ENCODE data around the gene OAS2. TPM values are rescaled to one million over a fixed set of nuclear protein-coding genes. Genes with fewer than 3 reads are reported as not detected.
A peak's percentile ranks its signal among the peaks of the same experiment; 100 is the strongest.

Gene OAS2
- total and polyA plus RNA-seq, 9 donors = 1.1 to 2.9 (median 2.1) TPM

DNA sequence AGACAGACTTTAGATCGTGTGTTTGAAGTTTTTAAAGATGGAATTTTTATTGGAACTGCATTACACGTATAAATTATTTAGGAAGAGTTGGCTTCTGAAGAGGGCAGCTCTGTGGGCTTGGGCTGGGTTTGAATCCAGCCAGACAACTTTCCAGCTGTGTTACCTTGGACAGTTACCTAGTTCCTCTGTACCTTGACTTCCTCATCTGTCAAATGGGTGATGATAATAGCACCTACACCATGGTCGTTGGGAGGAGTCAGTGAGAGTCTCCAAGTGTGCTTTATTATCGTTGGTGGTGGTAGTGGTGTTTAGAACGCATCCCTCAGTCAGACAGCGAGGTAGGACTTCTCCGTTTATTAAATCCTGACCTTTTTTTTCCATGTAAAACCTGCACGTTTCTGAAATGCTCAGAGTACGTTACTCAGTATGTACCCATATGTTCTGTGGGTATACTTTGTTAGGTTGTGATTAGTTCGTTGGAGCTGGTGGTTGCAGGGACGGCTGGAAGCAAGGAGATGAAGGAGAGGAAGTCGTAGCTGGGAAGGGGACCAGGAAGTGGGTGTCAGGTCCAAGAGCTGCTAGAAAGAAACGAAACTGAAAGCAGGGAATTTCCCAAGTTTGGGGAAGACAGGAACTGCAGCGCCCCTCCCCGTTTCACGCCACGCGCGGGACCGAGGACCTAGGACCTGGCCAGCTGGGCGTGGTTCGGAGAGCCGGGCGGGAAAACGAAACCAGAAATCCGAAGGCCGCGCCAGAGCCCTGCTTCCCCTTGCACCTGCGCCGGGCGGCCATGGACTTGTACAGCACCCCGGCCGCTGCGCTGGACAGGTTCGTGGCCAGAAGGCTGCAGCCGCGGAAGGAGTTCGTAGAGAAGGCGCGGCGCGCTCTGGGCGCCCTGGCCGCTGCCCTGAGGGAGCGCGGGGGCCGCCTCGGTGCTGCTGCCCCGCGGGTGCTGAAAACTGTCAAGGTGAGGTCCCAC, 40.3 kb upstream of the OAS2 start, which contains the start of gene OAS3:
Gene OAS3, plus strand, starts transcription at position 734 of the 979 bp plus-strand sequence. Its CDS starts 57 bp downstream, at position 791.
- Histone ChIP-seq H3K4me1 (ENCODE audit: control insufficient read depth, insufficient read depth, low read length) (peaks cover 16% of the 10 kb centered on the region), H3K36me3 (ENCODE audit: control insufficient read depth, insufficient read depth, low read length) (peaks cover 17% of the 10 kb centered on the region), H3K27ac (ENCODE audit: low read length) (peak within 1 kb of the TSS; percentile 85), H3K9me3 (replicated peaks; ENCODE audit: control insufficient read depth, low read depth, low read length) (no peaks in the 10 kb centered on the region), H3K4me3 (ENCODE audit: low read length) (peak within 1 kb of the TSS; percentile 65), H3K27me3 (ENCODE audit: control insufficient read depth, insufficient read depth, low read length) (no peaks in the 10 kb centered on the region)
- DNase-seq = peak; percentile 97
- 2% methylated on average over 44 of the region's 50 CpGs for WGBS (ENCODE audit: insufficient coverage)

DNA sequence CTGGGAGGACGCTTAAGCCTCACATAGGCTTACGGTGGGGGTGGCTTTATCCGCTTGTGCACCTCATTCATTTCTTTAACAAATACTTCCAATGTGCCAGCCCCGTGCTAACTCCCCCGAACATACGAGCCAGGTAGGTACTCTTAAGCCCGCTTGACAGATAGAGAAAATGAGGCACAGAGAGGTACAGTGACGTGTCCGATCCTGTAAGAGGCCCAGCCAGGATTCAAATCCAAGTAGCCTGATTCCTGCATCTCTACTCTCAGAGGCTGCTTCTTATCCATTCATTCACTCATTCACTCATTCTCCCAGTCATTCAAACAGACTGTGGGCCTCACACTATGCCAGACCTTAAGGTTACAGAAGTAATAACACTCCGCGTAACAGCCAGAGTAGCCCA, 39.6 kb upstream of the OAS2 start:
- no CpG with 5 or more reads among the region's 11 CpGs for WGBS (ENCODE audit: insufficient coverage)
- peaks cover 16% of the 10 kb centered on the region for H3K4me1 ChIP-seq (ENCODE audit: control insufficient read depth, insufficient read depth, low read length)
- peak overlapping the region; percentile 85 for H3K27ac ChIP-seq (ENCODE audit: low read length)
- peaks cover 24% of the 10 kb centered on the region for H3K36me3 ChIP-seq (ENCODE audit: control insufficient read depth, insufficient read depth, low read length)
- H3K27me3 ChIP-seq (ENCODE audit: control insufficient read depth, insufficient read depth, low read length) = no peaks in the 10 kb centered on the region
- DNase-seq = peak; percentile 11
- H3K9me3 ChIP-seq (replicated peaks; ENCODE audit: control insufficient read depth, low read depth, low read length) = no peaks in the 10 kb centered on the region
- H3K4me3 ChIP-seq (ENCODE audit: low read length) = peak overlapping the region; percentile 65

DNA sequence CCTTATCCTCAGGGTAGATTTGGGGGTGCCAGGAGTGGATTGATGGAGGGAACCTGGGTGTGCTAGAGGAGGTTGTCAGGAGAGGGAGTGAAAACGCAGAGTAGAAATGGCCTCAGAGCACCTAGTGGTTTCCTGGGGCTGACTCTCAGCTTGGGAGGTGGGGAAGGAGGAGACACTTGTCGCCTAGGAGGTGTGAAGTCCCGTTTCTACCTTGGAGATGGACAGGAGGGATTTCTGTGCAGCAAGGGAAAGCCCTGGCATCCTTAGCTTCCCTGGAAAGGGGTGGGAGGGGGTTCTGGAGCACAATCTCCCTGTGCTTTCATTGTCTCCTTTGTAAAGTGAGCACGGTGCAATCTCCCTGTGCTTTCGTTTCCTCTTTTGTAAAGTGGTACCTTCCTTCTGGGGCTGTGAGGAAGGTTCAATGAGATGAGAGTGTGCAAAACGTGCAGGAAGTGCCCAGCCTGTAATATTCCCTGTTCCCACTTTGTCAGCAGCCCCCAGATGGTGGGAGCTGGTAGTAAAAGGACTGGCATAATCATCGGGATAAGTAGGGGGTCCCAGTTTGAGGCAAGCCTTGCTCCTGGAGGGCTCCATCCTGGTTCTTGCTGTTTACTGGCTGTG, 38.4 kb upstream of the OAS2 start:
- WGBS (ENCODE audit: insufficient coverage) = 40% methylated on average over 5 of the region's 7 CpGs
- no peak for DNase-seq
- H3K4me3 ChIP-seq (ENCODE audit: low read length) = peak overlapping the region; percentile 65
- peak overlapping the region; percentile 44 for H3K27ac ChIP-seq (ENCODE audit: low read length)
- H3K4me1 ChIP-seq (ENCODE audit: control insufficient read depth, insufficient read depth, low read length) = peaks cover 16% of the 10 kb centered on the region
- peaks cover 32% of the 10 kb centered on the region for H3K36me3 ChIP-seq (ENCODE audit: control insufficient read depth, insufficient read depth, low read length)
- no peaks in the 10 kb centered on the region for H3K9me3 ChIP-seq (replicated peaks; ENCODE audit: control insufficient read depth, low read depth, low read length)
- H3K27me3 ChIP-seq (ENCODE audit: control insufficient read depth, insufficient read depth, low read length) = no peaks in the 10 kb centered on the region

DNA sequence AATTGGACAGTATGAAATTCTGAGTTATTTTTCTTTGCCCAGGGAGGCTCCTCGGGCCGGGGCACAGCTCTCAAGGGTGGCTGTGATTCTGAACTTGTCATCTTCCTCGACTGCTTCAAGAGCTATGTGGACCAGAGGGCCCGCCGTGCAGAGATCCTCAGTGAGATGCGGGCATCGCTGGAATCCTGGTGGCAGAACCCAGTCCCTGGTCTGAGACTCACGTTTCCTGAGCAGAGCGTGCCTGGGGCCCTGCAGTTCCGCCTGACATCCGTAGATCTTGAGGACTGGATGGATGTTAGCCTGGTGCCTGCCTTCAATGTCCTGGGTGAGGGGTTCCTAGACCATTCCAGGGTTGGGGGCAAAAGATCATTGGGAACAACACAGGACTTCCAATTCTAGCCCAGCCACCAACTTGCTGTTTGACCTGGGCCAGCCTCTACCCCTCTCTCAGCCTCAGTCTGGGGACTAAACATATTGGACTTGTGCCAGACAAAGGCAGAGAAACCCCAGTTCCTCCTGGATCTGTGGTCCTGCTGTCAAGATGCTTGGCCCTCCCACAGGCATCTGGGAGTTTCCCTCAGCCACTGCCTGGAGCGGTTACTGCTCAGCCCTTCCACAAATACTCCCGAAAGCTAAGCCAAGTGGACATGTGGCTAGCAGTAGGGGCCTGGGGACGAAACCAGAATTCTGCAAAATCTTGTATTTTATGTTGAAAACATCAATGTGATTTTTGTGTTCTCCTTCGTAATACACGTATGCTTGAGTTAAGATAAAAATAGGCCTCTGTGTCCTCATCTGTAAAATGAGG, 36.6 kb upstream of the OAS2 start:
- no peak overlapping the region for H3K4me3 ChIP-seq (ENCODE audit: low read length)
- no peaks in the 10 kb centered on the region for H3K9me3 ChIP-seq (replicated peaks; ENCODE audit: control insufficient read depth, low read depth, low read length)
- no peak overlapping the region for H3K27ac ChIP-seq (ENCODE audit: low read length)
- H3K4me1 ChIP-seq (ENCODE audit: control insufficient read depth, insufficient read depth, low read length) = peaks cover 16% of the 10 kb centered on the region
- DNase-seq = no peak
- no peaks in the 10 kb centered on the region for H3K27me3 ChIP-seq (ENCODE audit: control insufficient read depth, insufficient read depth, low read length)
- peaks cover 48% of the 10 kb centered on the region for H3K36me3 ChIP-seq (ENCODE audit: control insufficient read depth, insufficient read depth, low read length)
- 92% methylated on average over 11 of the region's 16 CpGs for WGBS (ENCODE audit: insufficient coverage)

DNA sequence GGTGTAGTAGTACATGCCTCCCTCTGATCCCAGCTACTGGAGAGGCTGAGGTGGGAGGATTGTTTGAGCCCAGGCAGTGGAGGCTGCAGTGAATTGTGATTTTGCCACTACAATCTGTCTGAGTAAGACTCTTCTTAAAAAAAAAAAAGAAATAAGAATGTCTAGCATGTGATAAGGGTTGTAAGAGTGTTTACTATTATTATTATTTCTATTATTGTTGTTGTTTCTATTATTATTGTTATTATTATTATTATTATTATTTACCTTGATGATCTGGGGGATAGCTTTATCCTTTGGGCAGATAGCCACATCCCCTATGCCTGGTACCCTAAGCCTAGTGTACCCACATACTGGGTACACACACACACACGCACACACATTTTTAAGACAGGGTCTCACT, 35.7 kb upstream of the OAS2 start:
- no peak overlapping the region for H3K27ac ChIP-seq (ENCODE audit: low read length)
- peaks cover 16% of the 10 kb centered on the region for H3K4me1 ChIP-seq (ENCODE audit: control insufficient read depth, insufficient read depth, low read length)
- no peaks in the 10 kb centered on the region for H3K9me3 ChIP-seq (replicated peaks; ENCODE audit: control insufficient read depth, low read depth, low read length)
- H3K36me3 ChIP-seq (ENCODE audit: control insufficient read depth, insufficient read depth, low read length) = peaks cover 55% of the 10 kb centered on the region
- DNase-seq = no peak
- H3K27me3 ChIP-seq (ENCODE audit: control insufficient read depth, insufficient read depth, low read length) = no peaks in the 10 kb centered on the region
- whole genome bisulfite sequencing (ENCODE audit: insufficient coverage) = no CpG with 5 or more reads among the region's 1 CpG
- H3K4me3 ChIP-seq (ENCODE audit: low read length) = no peak overlapping the region

DNA sequence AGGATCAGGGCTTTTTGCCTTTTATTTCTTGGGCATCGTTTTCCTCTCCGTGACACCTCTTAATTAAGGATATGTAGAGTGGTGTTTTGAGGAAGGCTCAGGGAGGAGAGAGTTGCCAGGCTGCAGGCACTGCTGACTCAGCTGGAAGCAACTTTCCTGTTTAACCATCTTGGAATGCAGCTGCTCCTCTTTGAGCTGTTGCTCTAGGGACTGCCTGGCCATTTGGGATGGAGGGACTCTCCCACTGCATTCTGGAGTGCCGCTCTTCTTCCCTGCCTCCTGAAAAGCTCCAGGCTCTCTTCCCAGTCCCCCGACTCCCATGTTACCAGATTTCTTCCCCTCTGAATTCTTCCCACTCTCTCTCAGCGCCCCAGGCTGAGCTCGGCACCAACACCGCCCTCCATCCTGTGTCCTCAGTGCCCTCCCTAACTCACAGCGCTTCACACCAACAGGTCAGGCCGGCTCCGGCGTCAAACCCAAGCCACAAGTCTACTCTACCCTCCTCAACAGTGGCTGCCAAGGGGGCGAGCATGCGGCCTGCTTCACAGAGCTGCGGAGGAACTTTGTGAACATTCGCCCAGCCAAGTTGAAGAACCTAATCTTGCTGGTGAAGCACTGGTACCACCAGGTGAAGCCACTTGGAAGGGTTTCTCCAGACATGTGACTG, 34.2 kb upstream of the OAS2 start:
- WGBS (ENCODE audit: insufficient coverage) = 84% methylated on average over 15 of the region's 15 CpGs
- H3K36me3 ChIP-seq (ENCODE audit: control insufficient read depth, insufficient read depth, low read length) = peaks cover 69% of the 10 kb centered on the region
- H3K4me1 ChIP-seq (ENCODE audit: control insufficient read depth, insufficient read depth, low read length) = peaks cover 12% of the 10 kb centered on the region
- H3K27ac ChIP-seq (ENCODE audit: low read length) = no peak overlapping the region
- no peak overlapping the region for H3K4me3 ChIP-seq (ENCODE audit: low read length)
- DNase-seq = no peak
- H3K9me3 ChIP-seq (replicated peaks; ENCODE audit: control insufficient read depth, low read depth, low read length) = no peaks in the 10 kb centered on the region
- no peaks in the 10 kb centered on the region for H3K27me3 ChIP-seq (ENCODE audit: control insufficient read depth, insufficient read depth, low read length)

DNA sequence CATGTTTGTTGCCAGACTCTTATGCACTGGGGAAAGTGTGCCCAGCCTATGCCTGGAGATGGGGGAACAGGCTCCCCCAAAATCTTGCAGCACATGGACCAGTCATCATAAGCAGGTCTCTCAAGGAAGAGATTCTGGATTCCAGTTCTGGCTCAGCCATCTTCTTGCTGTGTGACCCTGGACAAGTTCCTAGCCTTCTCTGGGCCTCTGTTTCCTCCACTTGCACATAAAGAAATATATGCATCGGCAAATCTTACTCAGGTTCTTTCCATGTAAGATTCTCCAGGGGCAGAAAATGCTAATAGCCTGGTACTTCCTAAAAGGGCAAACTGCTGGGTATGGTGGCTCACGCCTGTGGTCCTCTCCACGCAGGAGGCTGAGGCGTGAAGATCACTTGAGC, 32.8 kb upstream of the OAS2 start:
- no peak for DNase-seq
- Histone ChIP-seq H3K9me3 (replicated peaks; ENCODE audit: control insufficient read depth, low read depth, low read length) (no peaks in the 10 kb centered on the region), H3K27me3 (ENCODE audit: control insufficient read depth, insufficient read depth, low read length) (no peaks in the 10 kb centered on the region), H3K4me1 (ENCODE audit: control insufficient read depth, insufficient read depth, low read length) (no peaks in the 10 kb centered on the region), H3K4me3 (ENCODE audit: low read length) (no peak overlapping the region), H3K27ac (ENCODE audit: low read length) (no peak overlapping the region), H3K36me3 (ENCODE audit: control insufficient read depth, insufficient read depth, low read length) (peaks cover 81% of the 10 kb centered on the region)
- no CpG with 5 or more reads among the region's 4 CpGs for WGBS (ENCODE audit: insufficient coverage)

DNA sequence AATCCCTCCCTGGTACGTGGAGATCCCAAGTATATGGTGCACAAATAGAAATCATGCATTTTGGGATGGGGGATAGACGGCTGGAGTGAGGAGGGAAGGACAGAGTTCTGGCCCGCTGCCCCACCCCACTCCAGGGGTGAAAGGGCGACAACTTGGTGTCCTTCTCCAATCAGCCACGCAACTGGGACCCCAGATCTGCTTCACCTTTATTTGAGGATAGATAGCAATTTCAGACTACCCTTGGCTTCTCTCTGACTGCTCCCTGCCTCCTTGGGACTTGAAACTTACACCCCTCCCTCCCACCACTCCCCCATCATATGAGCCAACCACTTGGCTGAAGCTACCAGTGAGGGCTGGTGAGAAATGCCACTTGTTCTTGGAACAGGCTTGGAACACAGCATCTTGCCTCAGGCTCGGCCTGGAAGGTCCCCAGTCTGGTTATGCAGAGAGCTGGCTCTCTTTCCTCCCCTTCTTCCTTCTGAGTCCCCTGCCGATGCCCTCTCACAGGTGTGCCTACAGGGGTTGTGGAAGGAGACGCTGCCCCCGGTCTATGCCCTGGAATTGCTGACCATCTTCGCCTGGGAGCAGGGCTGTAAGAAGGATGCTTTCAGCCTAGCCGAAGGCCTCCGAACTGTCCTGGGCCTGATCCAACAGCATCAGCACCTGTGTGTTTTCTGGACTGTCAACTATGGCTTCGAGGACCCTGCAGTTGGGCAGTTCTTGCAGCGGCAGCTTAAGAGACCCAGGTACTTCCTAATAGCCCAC, 31.9 kb upstream of the OAS2 start:
- no peak for DNase-seq
- Histone ChIP-seq H3K4me1 (ENCODE audit: control insufficient read depth, insufficient read depth, low read length) (no peaks in the 10 kb centered on the region), H3K27me3 (ENCODE audit: control insufficient read depth, insufficient read depth, low read length) (no peaks in the 10 kb centered on the region), H3K36me3 (ENCODE audit: control insufficient read depth, insufficient read depth, low read length) (peaks cover 82% of the 10 kb centered on the region), H3K27ac (ENCODE audit: low read length) (no peak overlapping the region), H3K9me3 (replicated peaks; ENCODE audit: control insufficient read depth, low read depth, low read length) (no peaks in the 10 kb centered on the region), H3K4me3 (ENCODE audit: low read length) (no peak overlapping the region)
- 86% methylated on average over 8 of the region's 14 CpGs for WGBS (ENCODE audit: insufficient coverage)

DNA sequence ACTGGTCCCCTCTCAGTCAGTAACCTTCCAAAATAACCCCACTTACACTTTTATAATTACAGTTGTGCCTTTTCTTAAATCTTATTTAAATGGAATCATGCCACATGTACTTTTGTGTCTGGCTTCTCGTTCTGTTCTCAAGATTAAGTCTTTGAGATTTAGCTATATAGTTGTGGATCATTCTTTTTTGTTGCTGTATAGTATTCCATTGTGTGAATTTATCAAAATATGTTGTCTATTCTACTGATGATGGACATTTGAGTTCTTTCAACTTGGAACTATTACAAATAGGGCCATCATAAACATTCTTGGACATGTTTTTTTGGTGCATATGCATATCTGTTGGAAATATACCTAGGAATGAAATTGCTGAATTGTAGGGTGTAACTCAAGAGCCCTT, 31.0 kb upstream of the OAS2 start:
- no peak overlapping the region for H3K27ac ChIP-seq (ENCODE audit: low read length)
- peaks cover 73% of the 10 kb centered on the region for H3K36me3 ChIP-seq (ENCODE audit: control insufficient read depth, insufficient read depth, low read length)
- H3K9me3 ChIP-seq (replicated peaks; ENCODE audit: control insufficient read depth, low read depth, low read length) = peaks cover 2% of the 10 kb centered on the region
- no CpG with 5 or more reads among the region's 1 CpG for WGBS (ENCODE audit: insufficient coverage)
- no peak for DNase-seq
- no peaks in the 10 kb centered on the region for H3K4me1 ChIP-seq (ENCODE audit: control insufficient read depth, insufficient read depth, low read length)
- no peak overlapping the region for H3K4me3 ChIP-seq (ENCODE audit: low read length)
- H3K27me3 ChIP-seq (ENCODE audit: control insufficient read depth, insufficient read depth, low read length) = no peaks in the 10 kb centered on the region
